Measurements from ENCODE around the gene RNF17.

RNF17 gene

GRCh38 chr13:24759197-24759596, 4.8 kb upstream of the RNF17 start:
- TF ChIP-seq CTCF (IDR thresholded peaks at IDR 0.05; ENCODE audit: low read depth, low read length, missing control alignments): no peak
- in situ Hi-C loops (cut with HindIII; ENCODE audit: low sequenced_read_pairs): no loop called here
- no peak overlapping the region for H3K4me3 ChIP-seq (ENCODE audit: low read depth, low read length)
- no peak for DNase-seq (ENCODE audit: low read depth)

- no peak for TF ChIP-seq CTCF (IDR thresholded peaks at IDR 0.05; ENCODE audit: low read depth, low read length, missing control alignments)
- in situ Hi-C loops (cut with HindIII; ENCODE audit: low sequenced_read_pairs): no loop called here
- no peak for DNase-seq (ENCODE audit: low read depth)
- no peak overlapping the region for H3K4me3 ChIP-seq (ENCODE audit: low read depth, low read length)
Measured at GRCh38 chr13:24764276-24764630, 284 bp downstream of the RNF17 start.

GRCh38 chr13:24777171-24777570, 13.2 kb downstream of the RNF17 start:
- TF ChIP-seq CTCF (IDR thresholded peaks at IDR 0.05; ENCODE audit: low read depth, low read length, missing control alignments): no peak
- DNase-seq (ENCODE audit: low read depth): no peak
- no peak overlapping the region for H3K4me3 ChIP-seq (ENCODE audit: low read depth, low read length)
- in situ Hi-C loops (cut with HindIII; ENCODE audit: low sequenced_read_pairs): no loop called here

- no peak for DNase-seq (ENCODE audit: low read depth)
- in situ Hi-C loops (cut with HindIII; ENCODE audit: low sequenced_read_pairs): no loop called here
- H3K4me3 ChIP-seq (ENCODE audit: low read depth, low read length): no peak overlapping the region
- no peak for TF ChIP-seq CTCF (IDR thresholded peaks at IDR 0.05; ENCODE audit: low read depth, low read length, missing control alignments)
Measured at GRCh38 chr13:24784319-24784718, 20.4 kb downstream of the RNF17 start.

- DNase-seq (ENCODE audit: low read depth): no peak
- no peak overlapping the region for H3K4me3 ChIP-seq (ENCODE audit: low read depth, low read length)
- in situ Hi-C loops (cut with HindIII; ENCODE audit: low sequenced_read_pairs): no loop called here
- no peak for TF ChIP-seq CTCF (IDR thresholded peaks at IDR 0.05; ENCODE audit: low read depth, low read length, missing control alignments)
Measured at GRCh38 chr13:24788538-24788937, 24.6 kb downstream of the RNF17 start.

- in situ Hi-C loops (cut with HindIII; ENCODE audit: low sequenced_read_pairs): no loop called here
- no peak for TF ChIP-seq CTCF (IDR thresholded peaks at IDR 0.05; ENCODE audit: low read depth, low read length, missing control alignments)
- H3K4me3 ChIP-seq (ENCODE audit: low read depth, low read length): no peak overlapping the region
- no peak for DNase-seq (ENCODE audit: low read depth)
Measured at GRCh38 chr13:24802074-24802473, 38.1 kb downstream of the RNF17 start.

- no peak for DNase-seq (ENCODE audit: low read depth)
- no peak for TF ChIP-seq CTCF (IDR thresholded peaks at IDR 0.05; ENCODE audit: low read depth, low read length, missing control alignments)
- in situ Hi-C loops (cut with HindIII; ENCODE audit: low sequenced_read_pairs): no loop called here
- H3K4me3 ChIP-seq (ENCODE audit: low read depth, low read length): no peak overlapping the region
Measured at GRCh38 chr13:24821207-24821606, 57.2 kb downstream of the RNF17 start.
